GM18526 (cell line): ENCODE data around the gene IFRD2.
A peak's percentile ranks its signal among the peaks of the same experiment; 100 is the strongest.

Experiments
- POLR2A ChIP-seq: IDR thresholded peaks from 3 replicates; pipeline ENCODE4 v1.6.1; 2011; ENCODE audit not compliant: insufficient read length; ENCODE audit errors: extremely low read depth

The IFRD2 gene

GRCh38 chr3:50318615-50319014, 26.4 kb upstream of the IFRD2 start:
- TF ChIP-seq POLR2A = no peak

DNA sequence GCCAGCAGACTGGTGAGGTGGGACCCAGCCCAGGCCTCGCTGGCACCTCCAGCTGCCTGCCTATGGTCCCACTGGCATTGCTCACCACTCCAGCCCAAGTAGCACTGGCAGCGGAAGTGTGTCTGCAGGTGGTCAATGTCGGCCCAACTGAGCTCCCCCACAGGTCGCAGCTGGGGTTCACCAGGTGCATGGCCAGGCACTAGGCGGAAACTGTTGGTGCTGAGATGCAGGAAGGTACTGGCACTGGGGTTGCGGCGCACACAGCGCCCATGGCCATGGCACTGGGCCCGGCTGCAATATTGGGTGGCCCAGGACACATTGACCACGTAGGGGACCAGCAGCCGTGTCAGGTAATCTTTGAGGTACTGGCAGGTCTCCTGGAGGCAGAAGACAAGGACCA, 25.9 kb upstream of the IFRD2 start:
- no peak for TF ChIP-seq POLR2A

DNA sequence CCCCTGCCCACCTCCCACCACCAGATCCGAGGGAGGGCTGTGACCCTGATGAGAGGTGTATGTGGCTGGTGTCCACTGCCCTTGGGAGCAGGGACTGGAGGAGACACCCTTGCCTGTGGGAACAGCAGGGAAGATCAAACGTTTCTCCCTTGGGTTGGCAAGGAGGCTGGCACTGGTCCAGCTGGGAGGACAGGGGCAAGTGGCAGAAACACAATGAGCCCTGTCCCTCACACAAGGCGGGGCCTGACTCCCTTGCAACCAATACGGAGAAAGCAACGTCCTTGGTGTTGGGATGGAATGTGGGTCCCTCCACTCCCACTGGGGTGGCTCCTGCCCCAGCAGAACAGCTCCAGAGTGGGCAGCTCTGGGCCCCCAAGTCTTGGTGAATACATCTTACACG, 25.1 kb upstream of the IFRD2 start:
- no peak for TF ChIP-seq POLR2A

DNA sequence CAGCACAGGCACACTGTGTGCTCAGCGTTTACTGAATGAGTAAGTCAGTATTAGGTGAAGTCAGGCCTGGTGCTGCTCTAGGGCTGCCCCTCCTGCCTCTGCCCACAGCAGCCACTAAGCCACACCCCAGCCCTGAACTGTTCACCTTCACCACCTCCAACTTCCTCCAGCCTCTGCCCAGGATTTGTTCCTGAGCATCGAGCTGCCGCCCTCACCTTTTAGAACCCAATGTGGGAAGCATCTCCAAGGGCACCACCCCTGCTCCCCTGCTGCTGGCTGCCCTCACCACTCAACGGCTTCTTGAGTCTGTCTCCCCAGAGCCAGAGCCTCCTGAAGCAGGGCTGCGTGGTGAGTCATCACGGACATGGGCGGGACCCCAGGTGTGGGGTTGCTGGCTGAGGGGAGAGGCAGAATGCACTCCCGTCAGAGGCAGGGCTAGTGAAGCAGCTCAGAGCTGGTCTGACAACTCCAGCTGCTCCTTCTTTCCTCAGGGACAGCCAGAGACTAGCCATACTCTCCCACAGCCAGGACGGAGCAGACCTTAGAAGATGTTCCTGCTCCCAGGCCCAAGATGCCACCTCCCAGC, 24.5 kb upstream of the IFRD2 start:
- no peak for TF ChIP-seq POLR2A

DNA sequence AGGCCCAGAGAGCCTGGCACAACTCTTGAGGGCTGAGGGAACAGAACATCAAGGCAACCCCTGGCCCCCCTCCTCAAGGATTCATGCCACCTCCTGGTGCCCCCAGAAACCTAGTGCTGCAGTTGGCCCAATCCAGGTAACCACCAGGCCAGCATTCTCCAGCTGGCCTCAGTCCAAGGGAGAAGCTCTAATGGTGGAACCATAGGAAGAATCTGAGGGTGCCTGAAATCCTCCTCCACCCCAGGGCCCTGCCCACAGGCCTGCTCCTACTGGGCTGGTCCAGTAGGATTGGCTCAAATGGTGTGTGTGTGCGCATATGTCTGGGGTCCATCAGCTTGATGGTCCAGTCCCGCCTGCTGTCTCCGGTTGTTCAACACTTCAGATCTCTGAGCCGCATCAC, 22.6 kb upstream of the IFRD2 start:
- no peak for TF ChIP-seq POLR2A

DNA sequence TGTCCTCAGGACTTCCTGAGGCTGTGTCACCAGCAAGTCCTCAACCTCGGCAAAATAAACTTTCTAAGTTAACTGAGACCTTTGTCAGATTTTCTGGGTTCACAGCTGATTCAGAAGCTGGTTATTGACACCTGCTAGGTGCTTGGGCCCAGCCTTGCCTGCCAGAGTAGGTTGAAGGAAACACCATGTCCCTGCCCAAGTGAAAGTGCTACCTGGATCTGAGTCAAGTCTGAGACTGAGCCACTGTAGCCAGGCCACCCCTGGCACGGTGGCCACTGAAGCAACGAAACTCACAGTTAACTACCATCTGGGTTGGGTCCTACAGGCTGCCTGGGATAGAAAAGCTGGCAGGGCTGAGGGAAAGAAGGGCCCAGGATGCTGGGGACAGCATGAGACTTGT, 22.1 kb upstream of the IFRD2 start:
- TF ChIP-seq POLR2A = no peak

DNA sequence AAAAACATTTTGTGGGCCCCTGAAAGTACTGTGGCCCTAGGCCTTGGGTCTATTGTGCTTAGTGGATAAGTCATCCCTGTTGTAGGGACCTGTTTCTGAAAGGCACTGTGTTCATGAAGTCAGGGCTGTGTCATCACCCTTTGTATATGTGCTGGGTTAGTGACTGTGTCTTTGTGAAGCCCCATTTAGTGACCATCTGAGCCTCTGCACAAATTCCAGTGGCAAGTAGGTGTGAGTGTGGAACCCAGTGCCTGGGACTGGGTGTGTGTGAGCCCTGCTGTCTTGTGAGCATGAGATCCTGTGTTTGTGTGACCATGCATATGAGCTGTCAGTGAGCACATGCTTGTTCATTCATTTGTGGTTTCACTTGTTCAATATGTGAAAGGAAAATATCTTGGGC, 12.4 kb upstream of the IFRD2 start:
- TF ChIP-seq POLR2A = no peak

DNA sequence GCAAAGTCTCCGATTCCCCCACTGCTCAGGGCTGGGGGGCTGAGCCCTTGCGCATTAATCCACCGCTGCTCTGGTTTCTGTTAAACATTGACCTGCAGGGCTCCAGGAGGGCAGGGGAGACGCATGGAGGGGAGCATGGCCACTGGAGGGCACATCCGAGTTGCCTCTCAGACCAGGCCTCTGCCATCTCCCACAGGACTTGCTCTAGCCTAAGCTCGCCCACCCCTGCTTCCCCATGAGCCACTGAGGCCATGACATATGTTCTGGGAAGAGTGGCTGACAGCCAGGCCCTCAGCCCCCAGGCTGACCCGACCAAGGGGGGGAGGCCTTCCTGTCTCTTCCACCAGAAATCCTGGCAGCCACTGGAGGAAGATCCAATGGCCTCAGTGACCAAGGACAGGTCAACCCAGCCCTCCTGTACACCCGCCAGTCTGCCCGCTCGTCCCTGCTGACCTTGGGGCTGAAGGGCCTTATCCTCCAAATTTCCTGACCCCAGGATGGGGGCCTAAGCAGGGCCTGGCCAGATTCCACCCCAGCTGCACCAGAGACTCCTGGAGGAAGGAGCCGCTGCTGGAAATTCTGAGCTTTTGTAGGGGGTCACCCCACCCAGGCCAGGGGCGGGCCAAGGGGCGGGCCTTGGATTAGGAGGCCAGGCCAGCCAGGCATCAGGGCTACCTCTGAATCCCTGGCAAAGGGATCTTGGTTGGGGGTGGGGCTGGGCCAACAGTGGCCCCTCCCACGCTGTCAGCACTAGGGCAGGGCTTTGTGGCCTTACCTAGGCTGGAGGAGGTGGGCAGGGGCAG, 11.0 kb upstream of the IFRD2 start, which contains the start of gene HYAL1:
TSS of gene HYAL1 (minus strand) at position 562 of the 803 bp plus-strand sequence. CDS start 618 bp downstream, outside the sequence.
- no peak for TF ChIP-seq POLR2A

GRCh38 chr3:50302095-50303012, 10.1 kb upstream of the IFRD2 start:
- TF ChIP-seq POLR2A = no peak

GRCh38 chr3:50300681-50301254, 8.5 kb upstream of the IFRD2 start:
- TF ChIP-seq POLR2A = no peak

DNA sequence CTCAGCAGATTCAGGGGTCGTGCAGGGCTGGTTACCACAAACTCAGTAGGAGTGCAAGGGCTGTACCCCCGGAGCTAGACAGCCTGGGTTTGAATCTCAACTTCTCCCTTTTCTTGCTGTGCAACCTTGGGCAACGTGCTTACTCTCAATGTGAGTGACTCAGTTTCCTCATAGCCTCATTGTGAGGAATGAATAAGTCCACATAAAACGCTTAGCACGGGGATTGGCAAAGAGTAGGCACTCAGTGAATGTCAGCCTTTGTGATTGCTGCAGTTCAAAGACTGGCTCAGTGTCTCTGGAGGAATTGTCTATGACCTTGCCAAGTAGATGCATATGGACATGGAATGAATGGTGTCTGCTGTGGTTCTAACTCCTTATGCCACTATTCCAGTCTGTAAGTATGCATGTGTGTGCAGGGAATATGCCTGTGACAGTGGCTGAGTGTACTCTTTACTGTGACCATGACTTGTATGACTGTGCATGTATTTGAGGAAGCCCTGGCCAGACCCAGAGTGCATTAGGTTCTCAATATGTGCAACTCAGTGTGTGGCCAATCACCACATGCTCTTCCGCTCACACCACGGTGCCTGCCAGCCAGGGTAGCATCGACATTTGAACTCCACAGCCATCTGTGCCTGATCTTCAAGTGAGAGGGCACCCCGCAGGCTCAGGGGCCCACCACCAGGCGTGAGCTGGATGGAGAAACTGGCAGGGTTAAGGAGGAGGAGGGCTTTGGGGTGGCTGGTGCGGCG, 7.9 kb upstream of the IFRD2 start:
- TF ChIP-seq POLR2A = no peak

GRCh38 chr3:50299638-50299928, 7.4 kb upstream of the IFRD2 start:
- no peak for TF ChIP-seq POLR2A

GRCh38 chr3:50298836-50299637, 6.8 kb upstream of the IFRD2 start, which contains the start of the genes HYAL3 and NAA80:
HYAL3 (minus strand) TSS chr3:50299405; CDS start chr3:50295602, 3,803 bp downstream.
NAA80 (minus strand) TSS chr3:50299405; CDS start chr3:50297463, 1,942 bp downstream.
- peak; percentile 79 for TF ChIP-seq POLR2A
